EH (cell line): ENCODE results near the gene KIAA1210.
"Not testable (repeated sequence)": the region's sequence is repeated elsewhere in the genome, so short reads cannot be mapped to it uniquely, and the experiment has no call there.

Source experiments
- DNase-seq: peaks from one replicate; pipeline ENCODE4 v3.0.0-alpha.2; 2015; ENCODE audit warnings: low read depth

The KIAA1210 gene

GRCh38 chrX:119036107-119037029, 91.2 kb downstream of the KIAA1210 start:
- DNase-seq: peak; percentile 19

GRCh38 chrX:119030990-119031389, 96.6 kb downstream of the KIAA1210 start:
- DNase-seq: no peak

GRCh38 chrX:119029656-119030055, 98.0 kb downstream of the KIAA1210 start:
- DNase-seq: not testable (repeated sequence)

- no peak for DNase-seq
These were observed 98.8 kb downstream of the KIAA1210 start for GRCh38 chrX:119028733-119029330.
